HG02943 (cell line): ENCODE measurements around the gene ZNF701.
A peak's percentile ranks its signal among the peaks of the same experiment; 100 is the strongest.
"Not testable (repeated sequence)": the region's sequence is repeated elsewhere in the genome, so short reads cannot be mapped to it uniquely, and the experiment has no call there.

Source experiments
- ATAC-seq: cut with Tn5 transposase; IDR thresholded peaks from one replicate; pipeline ENCODE4 v1.9.1; 2021; ENCODE audit warnings: mild to moderate bottlenecking, low read depth, moderate library complexity; ENCODE audit not compliant: unreplicated experiment

Gene ZNF701

GRCh38 chr19:52570000-52570861 is at the start of gene ZNF701:
Gene ZNF701, plus strand, starts transcription at chr19:52570287. Its CDS starts 3,861 bp downstream, at chr19:52574148.
- peak; percentile 80 for ATAC-seq

- ATAC-seq, result no peak
Measured at GRCh38 chr19:52522551-52522950, 47.5 kb upstream of the ZNF701 start.

- no peak for ATAC-seq
Measured at GRCh38 chr19:52524086-52524485, 46.0 kb upstream of the ZNF701 start.

- ATAC-seq, result peak; percentile 86
Measured at GRCh38 chr19:52527134-52527955, 42.7 kb upstream of the ZNF701 start, which contains the start of gene ZNF808. Gene ZNF808, plus strand, starts transcription at chr19:52527668. Its CDS starts 15,617 bp downstream, at chr19:52543285.

GRCh38 chr19:52527956-52528351 is 42.1 kb upstream of the ZNF701 start:
- peak; percentile 16 for ATAC-seq

GRCh38 chr19:52532480-52532879 is 37.6 kb upstream of the ZNF701 start:
- ATAC-seq, result no peak

- ATAC-seq, result no peak
Measured at GRCh38 chr19:52533901-52534300, 36.2 kb upstream of the ZNF701 start.

- not testable (repeated sequence) for ATAC-seq
Measured at GRCh38 chr19:52535385-52535770, 34.7 kb upstream of the ZNF701 start.

- ATAC-seq, result peak; percentile 84
Measured at GRCh38 chr19:52535771-52536447, 34.2 kb upstream of the ZNF701 start.

- ATAC-seq, result peak; percentile 15
Measured at GRCh38 chr19:52536448-52536800, 33.7 kb upstream of the ZNF701 start.

- ATAC-seq, result not testable (repeated sequence)
Measured at GRCh38 chr19:52538815-52539214, 31.3 kb upstream of the ZNF701 start.

GRCh38 chr19:52541176-52541575 is 28.9 kb upstream of the ZNF701 start:
- not testable (repeated sequence) for ATAC-seq

GRCh38 chr19:52541608-52542007 is 28.5 kb upstream of the ZNF701 start:
- ATAC-seq, result no peak

GRCh38 chr19:52542541-52542940 is 27.5 kb upstream of the ZNF701 start:
- not testable (repeated sequence) for ATAC-seq

GRCh38 chr19:52542984-52543664 is 27.0 kb upstream of the ZNF701 start:
- no peak for ATAC-seq

- ATAC-seq, result no peak
Measured at GRCh38 chr19:52554216-52554971, 15.7 kb upstream of the ZNF701 start.

GRCh38 chr19:52557231-52557995 is 12.7 kb upstream of the ZNF701 start:
- no peak for ATAC-seq

- not testable (repeated sequence) for ATAC-seq
Measured at GRCh38 chr19:52558732-52559445, 11.2 kb upstream of the ZNF701 start.
